Thyroid gland (tissue), 4 donors: ENCODE measurements around the gene NOC3L.

Experiments used
- CTCF ChIP-seq, 6 experiments: fragments of 200-600 bp in 3 of 6; fragments of 450-650 bp in 3 of 6; sonication (generic) in 3 of 6; IDR thresholded peaks; one replicate each; pipeline ENCODE4 v1.5.1; 2016 to 2019; ENCODE audit warnings: antibody characterized with exemption in 6 of 6, mild to moderate bottlenecking in 2 of 6, inconsistent platforms in 1 of 6, moderate library complexity in 1 of 6
- POLR2A ChIP-seq, 2 donors: fragments of 450-650 bp; IDR thresholded peaks; one replicate each; pipeline ENCODE4 v1.6.1; 2017; ENCODE audit warnings: antibody characterized with exemption in 2 of 2, mild to moderate bottlenecking in 2 of 2, moderate library complexity in 1 of 2

DNA sequence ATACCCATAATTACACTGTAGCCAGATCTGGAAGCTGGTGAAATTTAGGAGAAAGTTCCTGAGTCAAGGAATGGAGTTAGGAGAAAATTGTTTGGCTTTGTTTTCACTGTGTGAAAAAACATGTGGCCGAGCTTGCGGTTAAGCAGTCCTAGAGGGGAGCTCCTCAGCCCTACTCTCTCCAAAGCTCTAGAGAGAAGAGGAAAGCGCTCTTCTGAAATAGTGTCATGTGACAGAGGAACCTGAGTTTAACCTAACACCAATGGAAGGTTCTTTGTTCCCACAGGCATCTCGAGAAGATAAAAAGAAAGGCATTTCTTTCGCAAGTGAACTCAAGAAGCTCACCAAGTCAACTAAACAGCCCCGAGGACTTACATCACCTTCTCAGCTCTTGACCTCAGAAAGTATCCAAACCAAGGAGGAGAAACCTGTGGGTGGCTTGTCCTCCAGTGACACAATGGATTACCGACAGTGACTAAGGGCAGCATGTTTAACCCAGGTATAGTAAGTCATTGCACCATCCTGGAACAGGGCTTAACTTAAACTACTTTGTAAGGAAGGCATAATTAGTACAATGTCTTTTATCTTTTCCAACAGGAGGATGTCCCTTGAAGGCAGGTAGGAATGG is 38.0 kb downstream of the NOC3L start:
- TF ChIP-seq CTCF (IDR thresholded peaks at IDR 0.05) (no peak), POLR2A (IDR thresholded peaks at IDR 0.05) (no peak)
